ENCODE data around the gene ZNF653.
A peak's percentile ranks its signal among the peaks of the same experiment; 100 is the strongest.
"Not testable (repeated sequence)": the region's sequence is repeated elsewhere in the genome, so short reads cannot be mapped to it uniquely, and the experiment has no call there.

ZNF653 gene

DNA sequence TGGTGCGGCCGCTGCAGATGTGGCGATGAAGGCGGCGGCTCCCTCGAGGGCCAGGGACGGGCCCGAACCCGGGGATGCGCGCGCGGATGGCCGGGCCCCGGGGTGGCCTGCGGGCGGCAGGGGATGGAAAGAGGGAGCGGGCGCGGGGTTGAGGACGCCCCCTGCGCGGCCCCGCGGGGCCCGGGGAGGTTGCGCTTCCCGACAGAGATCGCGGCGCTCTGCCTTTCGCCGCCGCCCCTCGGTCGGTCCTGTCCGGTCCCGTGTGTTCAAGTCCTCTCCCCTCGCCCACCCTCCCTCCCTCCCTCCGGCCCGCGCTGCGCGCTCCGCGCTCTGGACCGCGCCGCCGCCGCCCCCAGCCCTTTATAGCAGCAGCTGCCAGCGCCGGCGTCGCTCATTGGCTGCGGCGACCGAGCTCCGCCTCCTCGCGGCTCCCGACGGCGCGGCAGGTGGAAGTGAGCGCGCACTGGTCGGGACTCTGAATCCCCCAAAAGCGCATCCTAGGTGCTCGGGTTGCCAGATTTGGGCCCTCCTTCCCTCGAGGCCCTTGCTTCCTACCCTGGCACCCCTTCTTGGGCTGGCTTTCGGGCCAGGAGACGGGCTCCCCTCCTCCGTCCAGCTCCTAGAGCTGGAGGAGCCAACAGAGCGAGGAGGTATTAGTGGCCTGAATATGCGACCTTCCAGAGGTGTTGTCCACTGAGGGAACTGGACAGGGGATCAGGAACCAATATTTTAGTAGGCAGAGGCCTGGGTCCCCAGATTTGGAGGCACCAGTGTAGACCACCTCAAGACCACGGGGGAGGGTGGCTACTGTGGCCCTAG, 24.7 kb downstream of the ZNF653 start, which contains the start of gene ELAVL3:
Gene ELAVL3 (minus strand): TSS at position 332 of the 819 bp plus-strand sequence. CDS start 438 bp downstream, outside the sequence.
- no peak within 1 kb of the TSS for H3K27ac ChIP-seq (ENCODE audit: low read length)
- no peaks in the 10 kb centered on the region for H3K9me3 ChIP-seq (ENCODE audit: control insufficient read depth, insufficient read depth, low read length)
- H3K4me3 ChIP-seq (ENCODE audit: low read length), result peak within 1 kb of the TSS; percentile 23; the same call in 1 of the 2 replicates
- H3K4me1 ChIP-seq (ENCODE audit: control insufficient read depth, insufficient read depth, low read length), result peaks cover 6% of the 10 kb centered on the region; the same call in 1 of the 2 replicates
- no CpG with 5 or more reads among the region's 77 CpGs for WGBS (ENCODE audit: insufficient coverage, insufficient read length)
- peaks cover 6% of the 10 kb centered on the region; the same call in 1 of the 2 replicates for H3K27me3 ChIP-seq (ENCODE audit: control insufficient read depth, insufficient read depth, low read length)
- DNase-seq (ENCODE audit: low read depth, low spot score), result no peak
- no peaks in the 10 kb centered on the region for H3K36me3 ChIP-seq (ENCODE audit: control insufficient read depth, insufficient read depth, low read length)

DNA sequence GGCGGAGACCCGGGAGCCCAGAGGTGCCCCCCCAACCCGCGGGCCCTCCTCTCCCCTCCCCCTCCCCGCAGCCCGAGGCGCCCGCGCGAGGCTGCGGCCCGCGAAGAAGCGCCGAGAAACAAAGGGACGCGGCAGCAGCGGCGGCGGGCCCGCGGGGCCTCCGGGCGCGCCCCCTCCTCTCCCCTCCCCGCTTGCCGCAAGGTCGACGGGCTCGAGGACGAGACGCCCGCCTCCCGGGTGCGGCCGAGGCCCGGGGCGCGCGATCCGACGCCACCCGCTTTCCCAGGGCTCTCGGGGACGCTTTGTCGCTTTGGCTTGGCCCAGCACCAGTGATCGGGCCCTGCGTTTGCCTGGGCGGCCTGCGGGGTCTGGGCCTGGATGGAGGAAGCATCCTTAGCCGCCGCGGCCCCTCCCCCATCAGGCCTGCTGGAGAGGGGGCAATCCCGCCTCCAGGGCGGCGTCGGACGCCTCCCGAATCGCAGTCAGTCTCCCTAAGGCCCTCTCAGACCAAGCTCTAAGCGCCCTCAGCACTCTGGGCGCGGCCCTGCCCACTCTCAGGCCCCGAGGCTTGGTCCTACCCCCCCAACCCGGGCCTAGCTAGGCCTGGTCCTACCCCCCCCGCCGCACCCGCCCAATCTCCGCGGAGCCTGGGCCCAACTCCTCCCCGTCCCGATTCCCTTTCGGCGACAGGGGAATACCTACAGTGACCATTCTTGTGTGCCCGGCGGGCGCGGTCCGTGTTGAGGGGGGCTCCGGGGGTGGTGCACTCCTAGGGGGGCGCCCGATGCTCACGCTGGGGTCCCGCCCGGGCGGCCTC, 25.5 kb downstream of the ZNF653 start:
- Histone ChIP-seq H3K27me3 (ENCODE audit: control insufficient read depth, insufficient read depth, low read length) (peaks cover 6% of the 10 kb centered on the region; the same call in 1 of the 2 replicates), H3K4me1 (ENCODE audit: control insufficient read depth, insufficient read depth, low read length) (peaks cover 6% of the 10 kb centered on the region; the same call in 1 of the 2 replicates), H3K9me3 (ENCODE audit: control insufficient read depth, insufficient read depth, low read length) (no peaks in the 10 kb centered on the region), H3K36me3 (ENCODE audit: control insufficient read depth, insufficient read depth, low read length) (no peaks in the 10 kb centered on the region), H3K4me3 (ENCODE audit: low read length) (peak overlapping the region; percentile 23; the same call in 1 of the 2 replicates), H3K27ac (ENCODE audit: low read length) (no peak overlapping the region)
- WGBS (ENCODE audit: insufficient coverage, insufficient read length), result no CpG with 5 or more reads among the region's 86 CpGs
- DNase-seq (ENCODE audit: low read depth, low spot score), result no peak

DNA sequence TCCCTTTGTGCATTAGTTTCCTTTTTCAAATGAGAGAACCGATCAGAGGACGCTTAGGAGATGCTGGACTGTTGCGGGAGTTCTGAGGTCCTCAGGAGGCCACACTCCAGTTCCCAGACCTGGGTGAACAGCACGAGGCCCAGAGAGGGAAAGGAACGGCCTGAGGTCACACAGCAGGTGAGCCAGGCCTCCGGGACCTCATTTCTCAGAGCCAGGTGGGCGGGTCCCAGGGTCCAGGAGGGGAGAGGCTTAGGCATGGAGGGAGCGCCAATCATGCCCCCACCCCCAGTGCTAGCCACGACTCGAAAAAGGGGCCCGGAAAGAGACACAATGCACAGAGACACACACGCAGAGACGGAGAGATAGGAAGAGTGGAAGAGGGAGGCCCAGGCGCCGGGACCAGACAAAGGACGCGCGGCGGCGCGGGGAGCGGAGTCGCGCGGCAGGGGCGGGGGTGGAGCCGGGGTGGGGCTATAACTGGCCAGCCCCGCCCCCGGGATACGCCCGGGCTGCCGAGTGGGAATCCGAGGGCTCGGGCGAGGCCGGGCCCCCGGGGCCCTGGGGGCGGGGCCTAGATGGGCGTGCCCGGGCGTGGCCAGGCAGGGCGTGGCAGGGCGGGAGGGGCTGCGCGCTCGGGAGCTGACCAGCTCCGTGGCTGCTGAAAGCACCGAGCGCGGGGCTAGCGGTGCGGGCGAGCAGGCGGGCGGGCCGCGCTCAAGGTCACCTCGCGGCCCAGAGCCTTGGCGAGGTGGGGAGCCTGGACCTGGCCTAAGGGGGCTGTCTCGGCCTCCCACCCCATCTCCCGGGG, 26.3 kb downstream of the ZNF653 start:
- Histone ChIP-seq H3K27me3 (ENCODE audit: control insufficient read depth, insufficient read depth, low read length) (peaks cover 6% of the 10 kb centered on the region; the same call in 1 of the 2 replicates), H3K36me3 (ENCODE audit: control insufficient read depth, insufficient read depth, low read length) (no peaks in the 10 kb centered on the region), H3K4me1 (ENCODE audit: control insufficient read depth, insufficient read depth, low read length) (peaks cover 6% of the 10 kb centered on the region; the same call in 1 of the 2 replicates), H3K4me3 (ENCODE audit: low read length) (peak overlapping the region; percentile 4; the same call in 1 of the 2 replicates), H3K9me3 (ENCODE audit: control insufficient read depth, insufficient read depth, low read length) (no peaks in the 10 kb centered on the region), H3K27ac (ENCODE audit: low read length) (no peak overlapping the region)
- WGBS (ENCODE audit: insufficient coverage, insufficient read length), result no CpG with 5 or more reads among the region's 62 CpGs
- DNase-seq (ENCODE audit: low read depth, low spot score), result no peak

DNA sequence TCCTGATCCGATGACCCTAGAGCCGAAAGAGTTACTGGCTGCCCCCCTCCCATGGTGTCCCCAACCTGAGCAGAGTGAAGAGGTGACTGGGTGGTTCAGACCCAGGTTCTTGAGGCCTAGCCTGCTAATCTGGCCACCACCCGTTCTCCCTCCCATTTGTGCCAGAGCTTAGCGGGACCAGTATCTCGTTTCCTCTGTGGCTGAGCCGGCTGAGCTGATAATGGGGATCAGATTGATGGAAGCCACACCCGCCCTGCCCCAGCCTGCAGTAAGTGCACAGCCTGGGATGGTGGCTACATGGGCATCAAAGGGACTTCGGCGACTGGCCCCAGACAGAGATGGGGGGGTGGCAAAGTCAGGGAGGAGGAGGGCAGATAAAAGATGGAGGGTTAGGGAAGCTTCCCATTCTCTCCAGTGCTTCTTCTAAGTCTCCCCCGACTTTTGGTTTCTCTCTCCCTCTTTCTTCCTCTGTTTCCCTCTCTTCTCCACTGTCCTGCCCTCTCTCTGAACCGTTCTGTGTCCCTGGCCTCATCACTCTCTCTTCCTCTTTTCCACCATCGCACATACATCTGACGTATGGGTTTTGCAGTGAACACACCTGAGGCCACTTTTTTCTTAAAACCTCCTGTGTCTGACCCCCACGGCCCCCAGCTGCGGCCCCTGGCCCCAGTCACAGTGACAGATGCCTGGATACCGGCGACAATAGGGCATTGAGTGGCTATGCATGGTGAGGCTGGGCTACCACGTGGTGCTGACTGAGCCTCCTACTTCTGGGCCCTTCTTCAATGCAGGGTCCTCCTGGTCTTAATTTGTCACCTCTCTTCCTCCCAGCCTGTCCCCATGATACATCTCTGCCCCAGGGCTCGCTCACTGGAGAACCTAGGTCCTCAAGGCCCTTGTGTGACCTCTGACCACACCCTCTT, 27.2 kb downstream of the ZNF653 start:
- no peak for DNase-seq (ENCODE audit: low read depth, low spot score)
- no peaks in the 10 kb centered on the region for H3K36me3 ChIP-seq (ENCODE audit: control insufficient read depth, insufficient read depth, low read length)
- peaks cover 6% of the 10 kb centered on the region; the same call in 1 of the 2 replicates for H3K4me1 ChIP-seq (ENCODE audit: control insufficient read depth, insufficient read depth, low read length)
- H3K9me3 ChIP-seq (ENCODE audit: control insufficient read depth, insufficient read depth, low read length), result no peaks in the 10 kb centered on the region
- H3K27me3 ChIP-seq (ENCODE audit: control insufficient read depth, insufficient read depth, low read length), result peaks cover 6% of the 10 kb centered on the region; the same call in 1 of the 2 replicates
- no CpG with 5 or more reads among the region's 19 CpGs for WGBS (ENCODE audit: insufficient coverage, insufficient read length)
- no peak overlapping the region for H3K4me3 ChIP-seq (ENCODE audit: low read length)
- H3K27ac ChIP-seq (ENCODE audit: low read length), result no peak overlapping the region

DNA sequence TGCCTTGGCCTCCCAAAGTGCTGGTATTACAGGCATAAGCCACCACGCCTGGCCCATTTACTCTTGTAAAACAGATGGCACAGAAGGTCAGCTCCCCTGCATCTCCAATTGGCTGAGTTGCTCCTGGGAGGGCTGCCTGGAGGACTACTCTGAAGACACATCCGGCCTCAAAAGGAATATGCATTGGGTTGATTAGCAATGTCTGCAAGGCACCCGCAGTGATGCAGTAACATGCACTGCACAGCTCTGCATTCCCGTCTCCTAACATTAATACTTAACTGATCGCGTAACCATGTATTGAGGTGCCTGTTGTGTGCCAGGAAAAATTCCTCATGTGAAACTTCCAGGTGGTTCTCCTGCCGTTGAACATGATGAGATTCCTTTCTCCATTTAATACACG, 29.8 kb downstream of the ZNF653 start:
- H3K27me3 ChIP-seq (ENCODE audit: control insufficient read depth, insufficient read depth, low read length), result no peaks in the 10 kb centered on the region; the same call in 1 of the 2 replicates
- H3K4me1 ChIP-seq (ENCODE audit: control insufficient read depth, insufficient read depth, low read length), result 0 out of 2 replicates have a peak, but pooled peaks cover 3% of the 10 kb centered on the region
- no peak overlapping the region for H3K4me3 ChIP-seq (ENCODE audit: low read length)
- H3K9me3 ChIP-seq (ENCODE audit: control insufficient read depth, insufficient read depth, low read length), result no peaks in the 10 kb centered on the region
- DNase-seq (ENCODE audit: low read depth, low spot score), result no peak
- no peaks in the 10 kb centered on the region for H3K36me3 ChIP-seq (ENCODE audit: control insufficient read depth, insufficient read depth, low read length)
- WGBS (ENCODE audit: insufficient coverage, insufficient read length), result no CpG with 5 or more reads among the region's 8 CpGs
- H3K27ac ChIP-seq (ENCODE audit: low read length), result no peak overlapping the region

DNA sequence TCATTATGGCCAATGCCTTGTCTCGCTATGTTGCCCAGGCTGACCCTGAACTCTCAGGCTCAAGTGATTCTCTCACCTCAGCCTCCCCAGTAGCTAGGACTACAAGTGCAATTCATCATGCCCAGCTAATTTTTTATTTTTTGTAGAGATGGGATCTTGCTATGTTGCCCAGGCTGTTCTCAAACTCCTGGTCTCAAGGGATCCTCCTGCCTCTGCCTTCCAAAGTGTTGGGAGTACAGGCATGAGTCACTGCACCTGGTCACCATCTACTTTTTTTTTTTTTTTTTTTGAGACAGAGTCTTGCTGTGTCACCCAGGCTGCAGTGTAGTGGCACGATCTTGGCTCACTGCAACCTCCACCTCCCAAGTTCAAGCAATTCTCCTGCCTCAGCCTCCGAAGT, 30.3 kb downstream of the ZNF653 start:
- not testable (repeated sequence) for H3K36me3 ChIP-seq (ENCODE audit: control insufficient read depth, insufficient read depth, low read length); H3K4me1 ChIP-seq (ENCODE audit: control insufficient read depth, insufficient read depth, low read length); H3K27ac ChIP-seq (ENCODE audit: low read length); H3K4me3 ChIP-seq (ENCODE audit: low read length); DNase-seq (ENCODE audit: low read depth, low spot score); H3K9me3 ChIP-seq (ENCODE audit: control insufficient read depth, insufficient read depth, low read length); H3K27me3 ChIP-seq (ENCODE audit: control insufficient read depth, insufficient read depth, low read length)
- no CpG with 5 or more reads among the region's 3 CpGs for WGBS (ENCODE audit: insufficient coverage, insufficient read length)

DNA sequence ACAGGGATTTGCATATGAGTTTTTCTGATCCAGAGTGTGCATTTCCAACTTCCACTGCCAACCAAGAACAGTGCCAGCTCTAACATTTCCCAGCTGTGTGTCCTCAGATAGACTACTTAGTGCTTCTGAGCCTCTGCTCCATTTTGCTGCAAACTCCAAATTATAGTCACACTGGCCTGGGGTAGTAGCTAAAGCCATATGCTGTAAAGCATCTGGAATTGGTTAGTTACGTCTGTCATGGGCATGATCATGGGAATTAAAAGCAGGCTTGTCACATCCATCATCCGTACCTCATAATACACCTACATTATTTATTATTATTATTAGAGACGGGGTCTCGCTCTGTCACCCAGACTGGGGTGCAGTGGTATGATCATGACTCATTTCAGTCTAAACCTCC, 31.9 kb downstream of the ZNF653 start:
- no peak for DNase-seq (ENCODE audit: low read depth, low spot score)
- no CpG with 5 or more reads among the region's 4 CpGs for WGBS (ENCODE audit: insufficient coverage, insufficient read length)

DNA sequence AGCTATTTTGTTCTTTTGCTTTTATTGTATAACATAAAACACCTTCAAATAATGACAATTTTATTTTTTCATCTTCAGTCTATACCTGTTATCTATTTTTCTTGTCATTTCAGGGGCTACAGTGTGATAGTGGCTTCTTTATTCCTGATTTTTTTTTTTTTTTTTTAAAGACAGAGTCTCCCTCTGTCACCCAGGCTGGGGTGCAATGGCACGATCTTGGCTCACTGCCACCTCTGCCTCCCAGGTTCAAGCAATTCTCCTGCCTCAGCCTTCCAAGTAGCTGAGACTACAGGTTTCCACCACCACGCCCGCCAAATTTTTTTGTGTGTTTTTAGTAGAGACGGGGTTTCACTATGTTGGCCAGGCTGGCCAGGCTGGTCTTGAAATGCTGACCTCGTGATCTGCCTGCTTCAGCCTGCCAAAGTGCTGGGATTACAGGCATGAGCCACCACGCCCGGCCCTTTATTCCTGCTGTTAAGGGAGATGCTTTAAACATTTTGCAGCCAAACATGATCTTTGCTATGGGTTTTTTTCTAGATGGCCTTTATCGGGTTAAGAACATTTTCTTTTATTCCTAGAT, 37.3 kb downstream of the ZNF653 start:
- peaks cover 11% of the 10 kb centered on the region for H3K4me1 ChIP-seq (ENCODE audit: control insufficient read depth, insufficient read depth, low read length)
- H3K27ac ChIP-seq (ENCODE audit: low read length); H3K36me3 ChIP-seq (ENCODE audit: control insufficient read depth, insufficient read depth, low read length); DNase-seq (ENCODE audit: low read depth, low spot score); H3K27me3 ChIP-seq (ENCODE audit: control insufficient read depth, insufficient read depth, low read length); H3K4me3 ChIP-seq (ENCODE audit: low read length); H3K9me3 ChIP-seq (ENCODE audit: control insufficient read depth, insufficient read depth, low read length): not testable (repeated sequence)
- no CpG with 5 or more reads among the region's 8 CpGs for WGBS (ENCODE audit: insufficient coverage, insufficient read length)

More for the DNA sequence above, 31.9 kb downstream of the ZNF653 start:
- no peak overlapping the region for H3K27ac ChIP-seq (ENCODE audit: low read length)
- no peaks in the 10 kb centered on the region for H3K4me1 ChIP-seq (ENCODE audit: control insufficient read depth, insufficient read depth, low read length)
- no peak overlapping the region for H3K4me3 ChIP-seq (ENCODE audit: low read length)
- H3K27me3 ChIP-seq (ENCODE audit: control insufficient read depth, insufficient read depth, low read length), result no peaks in the 10 kb centered on the region
- H3K9me3 ChIP-seq (ENCODE audit: control insufficient read depth, insufficient read depth, low read length), result no peaks in the 10 kb centered on the region
- no peaks in the 10 kb centered on the region for H3K36me3 ChIP-seq (ENCODE audit: control insufficient read depth, insufficient read depth, low read length)

DNA sequence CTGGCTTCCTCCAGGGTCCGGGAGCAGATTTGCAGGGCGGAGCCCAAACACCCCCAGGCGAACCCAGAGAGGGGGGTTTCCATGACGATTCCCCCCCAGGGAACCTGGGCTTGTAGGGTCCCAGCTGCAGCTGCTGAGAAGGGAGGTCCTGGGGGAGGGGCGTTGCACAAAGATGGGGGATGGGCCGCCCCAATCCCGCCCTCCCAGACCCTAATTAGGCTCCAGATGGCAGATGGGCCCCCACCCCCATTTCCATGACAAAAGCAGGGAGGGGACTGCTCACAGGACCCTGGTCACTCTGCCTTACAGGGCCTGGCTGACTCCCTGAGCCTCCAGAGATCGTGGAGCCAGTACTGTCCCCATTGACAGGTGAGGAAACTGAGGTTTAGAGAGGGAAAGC, 40.0 kb downstream of the ZNF653 start:
- Histone ChIP-seq H3K27ac (ENCODE audit: low read length) (no peak overlapping the region), H3K27me3 (ENCODE audit: control insufficient read depth, insufficient read depth, low read length) (no peaks in the 10 kb centered on the region), H3K4me3 (ENCODE audit: low read length) (no peak overlapping the region), H3K36me3 (ENCODE audit: control insufficient read depth, insufficient read depth, low read length) (no peaks in the 10 kb centered on the region), H3K9me3 (ENCODE audit: control insufficient read depth, insufficient read depth, low read length) (no peaks in the 10 kb centered on the region), H3K4me1 (ENCODE audit: control insufficient read depth, insufficient read depth, low read length) (peaks cover 11% of the 10 kb centered on the region)
- DNase-seq (ENCODE audit: low read depth, low spot score), result no peak
- no CpG with 5 or more reads among the region's 8 CpGs for WGBS (ENCODE audit: insufficient coverage, insufficient read length)
